GM20431 (cell line): ENCODE results near the gene SPHKAP.
"Not testable (repeated sequence)": the region's sequence is repeated elsewhere in the genome, so short reads cannot be mapped to it uniquely, and the experiment has no call there.

Source experiments
- in situ Hi-C: fragments of 300-500 bp; cut with MseI, MboI; formaldehyde crosslinking; loops from one replicate; pipeline ENCODE4 v1.15.0; 2020; ENCODE audit warnings: low sequenced_read_pairs; ENCODE audit not compliant: unreplicated experiment

Gene SPHKAP

GRCh38 chr2:228102949-228103348 lies 78.5 kb downstream of the SPHKAP start:
- in situ Hi-C loops = no loop called here

- in situ Hi-C loops = no loop called here
Measured at GRCh38 chr2:228094377-228094921, 87.0 kb downstream of the SPHKAP start.

- in situ Hi-C loops = no loop called here
Measured at GRCh38 chr2:228092056-228092455, 89.4 kb downstream of the SPHKAP start.

- in situ Hi-C loops = no loop called here
Measured at GRCh38 chr2:228086561-228086960, 94.9 kb downstream of the SPHKAP start.

GRCh38 chr2:228084717-228085116 lies 96.8 kb downstream of the SPHKAP start:
- in situ Hi-C loops = no loop called here

- in situ Hi-C loops = no loop called here
Measured at GRCh38 chr2:228083131-228083530, 98.4 kb downstream of the SPHKAP start.

GRCh38 chr2:228082571-228082970 lies 98.9 kb downstream of the SPHKAP start:
- in situ Hi-C loops = no loop called here

GRCh38 chr2:228079194-228079593 lies 102.3 kb downstream of the SPHKAP start:
- in situ Hi-C loops = no loop called here

GRCh38 chr2:228076695-228077094 lies 104.8 kb downstream of the SPHKAP start:
- in situ Hi-C loops = not testable (repeated sequence)

- in situ Hi-C loops = no loop called here
Measured at GRCh38 chr2:228072669-228073068, 108.8 kb downstream of the SPHKAP start.

GRCh38 chr2:228067309-228067708 lies 114.2 kb downstream of the SPHKAP start:
- in situ Hi-C loops = no loop called here

GRCh38 chr2:228066126-228066798 lies 115.2 kb downstream of the SPHKAP start:
- in situ Hi-C loops = no loop called here

- in situ Hi-C loops = no loop called here
Measured at GRCh38 chr2:228065686-228066085, 115.8 kb downstream of the SPHKAP start.

GRCh38 chr2:228064796-228065315 lies 116.6 kb downstream of the SPHKAP start:
- in situ Hi-C loops = no loop called here

GRCh38 chr2:228064024-228064423 lies 117.5 kb downstream of the SPHKAP start:
- in situ Hi-C loops = no loop called here

GRCh38 chr2:228063558-228063957 lies 117.9 kb downstream of the SPHKAP start:
- in situ Hi-C loops = no loop called here

- in situ Hi-C loops = no loop called here
Measured at GRCh38 chr2:228059735-228060134, 121.8 kb downstream of the SPHKAP start.

GRCh38 chr2:228056293-228057097 lies 125.0 kb downstream of the SPHKAP start:
- in situ Hi-C loops = no loop called here

GRCh38 chr2:228048838-228049490 lies 132.5 kb downstream of the SPHKAP start:
- in situ Hi-C loops = no loop called here

- in situ Hi-C loops = no loop called here
Measured at GRCh38 chr2:228040995-228041394, 140.5 kb downstream of the SPHKAP start.
